HUES48 (cell line): Measurements from ENCODE around the gene TKT.
A peak's percentile ranks its signal among the peaks of the same experiment; 100 is the strongest.
"Not testable (repeated sequence)": the region's sequence is repeated elsewhere in the genome, so short reads cannot be mapped to it uniquely, and the experiment has no call there.

ENCODE experiments used
- H3K27ac ChIP-seq: one replicate; pipeline ENCODE4 v1.7.0; 2013; ENCODE audit warnings: low read depth, low read length, inconsistent platforms
- H3K27me3 ChIP-seq: 2 replicates; pipeline ENCODE4 v1.6.1; 2013; ENCODE audit warnings: mild to moderate bottlenecking, low read length; ENCODE audit not compliant: control insufficient read depth, insufficient read depth
- H3K36me3 ChIP-seq: 2 replicates; pipeline ENCODE4 v1.6.1; 2013; ENCODE audit warnings: low read length; ENCODE audit not compliant: control insufficient read depth, insufficient read depth
- H3K4me1 ChIP-seq: 2 replicates; pipeline ENCODE4 v1.6.1; 2013; ENCODE audit warnings: mild to moderate bottlenecking, low read length; ENCODE audit not compliant: control insufficient read depth, insufficient read depth
- H3K4me3 ChIP-seq: 2 replicates; pipeline ENCODE4 v1.5.1; 2013; ENCODE audit warnings: mild to moderate bottlenecking, low read depth, low read length
- H3K9ac ChIP-seq: 2 replicates; pipeline ENCODE4 v1.6.1; 2013; ENCODE audit warnings: mild to moderate bottlenecking, low read depth, low read length, moderate library complexity
- H3K9me3 ChIP-seq: 2 replicates; pipeline ENCODE4 v1.6.1; 2013; ENCODE audit warnings: low read length; ENCODE audit not compliant: control insufficient read depth, insufficient read depth

The TKT gene

GRCh38 chr3:53259427-53260259, 3.8 kb upstream of the TKT start:
- Histone ChIP-seq H3K36me3 (no peaks in the 10 kb centered on the region), H3K4me1 (peaks cover 22% of the 10 kb centered on the region), H3K4me3 (no peak overlapping the region), H3K9me3 (no peaks in the 10 kb centered on the region), H3K27me3 (peaks cover 3% of the 10 kb centered on the region; the same call in 1 of the 2 replicates), H3K9ac (peak overlapping the region; percentile 33; the same call in 1 of the 2 replicates), H3K27ac (peak overlapping the region; percentile 99)

GRCh38 chr3:53258600-53259426, 3.0 kb upstream of the TKT start:
- Histone ChIP-seq H3K4me1 (peaks cover 24% of the 10 kb centered on the region), H3K4me3 (no peak overlapping the region), H3K9ac (peak overlapping the region; percentile 33; the same call in 1 of the 2 replicates), H3K27me3 (peaks cover 3% of the 10 kb centered on the region; the same call in 1 of the 2 replicates), H3K9me3 (no peaks in the 10 kb centered on the region), H3K36me3 (peaks cover 5% of the 10 kb centered on the region; the same call in 1 of the 2 replicates), H3K27ac (peak overlapping the region; percentile 99)

- no peak overlapping the region for H3K27ac ChIP-seq
- H3K27me3 ChIP-seq: peaks cover 3% of the 10 kb centered on the region; the same call in 1 of the 2 replicates
- H3K4me3 ChIP-seq: no peak overlapping the region
- H3K4me1 ChIP-seq: peaks cover 32% of the 10 kb centered on the region
- no peak overlapping the region for H3K9ac ChIP-seq
- peaks cover 6% of the 10 kb centered on the region; the same call in 1 of the 2 replicates for H3K36me3 ChIP-seq
- H3K9me3 ChIP-seq: no peaks in the 10 kb centered on the region
These were observed 1.6 kb upstream of the TKT start for GRCh38 chr3:53257465-53257864.

- H3K4me1 ChIP-seq: peaks cover 39% of the 10 kb centered on the region
- peaks cover 6% of the 10 kb centered on the region; the same call in 1 of the 2 replicates for H3K36me3 ChIP-seq
- H3K4me3 ChIP-seq: no peak overlapping the region
These were observed 858 bp upstream of the TKT start for GRCh38 chr3:53256704-53257055.

GRCh38 chr3:53255423-53255774, 423 bp downstream of the TKT start:
- Histone ChIP-seq H3K4me3 (peak overlapping the region; percentile 84), H3K27ac (peak overlapping the region; percentile 91), H3K36me3 (peaks cover 16% of the 10 kb centered on the region), H3K4me1 (peaks cover 52% of the 10 kb centered on the region), H3K9me3 (no peaks in the 10 kb centered on the region), H3K27me3 (peaks cover 3% of the 10 kb centered on the region; the same call in 1 of the 2 replicates), H3K9ac (peak overlapping the region; percentile 87)

More at GRCh38 chr3:53256704-53257055, 858 bp upstream of the TKT start:
- no peak overlapping the region for H3K9ac ChIP-seq
- no peak overlapping the region for H3K27ac ChIP-seq
- H3K9me3 ChIP-seq: no peaks in the 10 kb centered on the region
- H3K27me3 ChIP-seq: peaks cover 3% of the 10 kb centered on the region; the same call in 1 of the 2 replicates

GRCh38 chr3:53254509-53255422, 1.1 kb downstream of the TKT start:
- Histone ChIP-seq H3K4me1 (peaks cover 56% of the 10 kb centered on the region), H3K9me3 (no peaks in the 10 kb centered on the region), H3K27ac (peak overlapping the region; percentile 91), H3K36me3 (peaks cover 16% of the 10 kb centered on the region), H3K4me3 (peak overlapping the region; percentile 84), H3K27me3 (peaks cover 3% of the 10 kb centered on the region; the same call in 1 of the 2 replicates), H3K9ac (peak overlapping the region; percentile 87)

- peaks cover 3% of the 10 kb centered on the region; the same call in 1 of the 2 replicates for H3K27me3 ChIP-seq
- peaks cover 53% of the 10 kb centered on the region for H3K4me1 ChIP-seq
- H3K36me3 ChIP-seq: peaks cover 20% of the 10 kb centered on the region
- no peaks in the 10 kb centered on the region for H3K9me3 ChIP-seq
- H3K9ac ChIP-seq: peak overlapping the region; percentile 87; the same call in 1 of the 2 replicates
- peak overlapping the region; percentile 84 for H3K4me3 ChIP-seq
- peak overlapping the region; percentile 11 for H3K27ac ChIP-seq
These were observed 1.9 kb downstream of the TKT start for GRCh38 chr3:53253707-53254508.

- peak overlapping the region; percentile 84 for H3K4me3 ChIP-seq
- H3K4me1 ChIP-seq: peaks cover 45% of the 10 kb centered on the region
- not testable (repeated sequence) for H3K9ac ChIP-seq, H3K9me3 ChIP-seq, H3K27me3 ChIP-seq
- H3K27ac ChIP-seq: peak overlapping the region; percentile 85
- H3K36me3 ChIP-seq: peaks cover 23% of the 10 kb centered on the region
These were observed 2.9 kb downstream of the TKT start for GRCh38 chr3:53252947-53253322.

GRCh38 chr3:53252096-53252946, 3.5 kb downstream of the TKT start:
- H3K9ac ChIP-seq: peak overlapping the region; percentile 53

More at GRCh38 chr3:53252096-53252946, 3.5 kb downstream of the TKT start:
- Histone ChIP-seq H3K27ac (peak overlapping the region; percentile 85), H3K36me3 (peaks cover 27% of the 10 kb centered on the region), H3K9me3 (no peaks in the 10 kb centered on the region), H3K4me3 (peak overlapping the region; percentile 84), H3K4me1 (peaks cover 45% of the 10 kb centered on the region), H3K27me3 (no peaks in the 10 kb centered on the region)
